EH (cell line): ENCODE results near the gene DIAPH1.
"Not testable (repeated sequence)": the region's sequence is repeated elsewhere in the genome, so short reads cannot be mapped to it uniquely, and the experiment has no call there.

Experiments
- DNase-seq: peaks from one replicate; pipeline ENCODE4 v3.0.0-alpha.2; 2015; ENCODE audit warnings: low read depth

DIAPH1 gene

DNA sequence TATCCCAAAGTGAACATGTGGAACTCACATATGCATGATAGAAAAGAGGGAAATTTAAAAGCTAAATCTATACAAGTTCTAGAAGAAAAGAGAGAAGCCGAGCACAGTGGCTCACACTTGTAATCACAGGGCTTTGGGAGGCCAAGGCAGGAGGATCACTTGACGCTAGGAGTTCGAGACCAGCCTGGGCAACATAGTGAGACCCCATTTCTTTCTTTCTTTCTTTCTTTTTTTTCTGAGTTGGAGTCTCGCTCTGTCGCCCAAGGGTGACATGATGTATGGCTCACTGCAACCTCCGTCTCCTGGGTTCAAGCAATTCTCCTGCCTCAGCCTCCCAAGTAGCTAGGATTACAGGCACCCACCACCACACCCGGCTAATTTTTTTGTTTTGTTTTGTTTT, 8.9 kb downstream of the DIAPH1 start:
- DNase-seq, result not testable (repeated sequence)

DNA sequence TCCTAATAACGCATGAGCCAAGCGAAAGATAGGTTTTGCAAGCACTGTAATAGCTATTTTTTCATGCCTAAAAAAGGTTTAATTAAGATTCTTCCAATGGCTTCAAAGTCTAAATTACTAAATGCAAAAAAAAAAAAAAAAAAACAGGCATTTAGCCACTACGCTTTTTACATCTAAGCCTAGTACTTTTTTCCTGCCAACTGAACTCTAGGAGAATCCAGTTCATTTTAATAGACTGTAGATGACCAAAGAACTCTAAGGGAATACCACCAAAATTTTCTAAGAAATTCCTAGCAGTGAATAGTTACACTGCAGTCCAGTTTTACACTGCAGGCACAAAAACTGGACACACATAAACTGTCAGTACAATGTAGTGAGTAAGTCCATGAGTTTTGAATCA, 9.8 kb downstream of the DIAPH1 start:
- DNase-seq, result no peak

DNA sequence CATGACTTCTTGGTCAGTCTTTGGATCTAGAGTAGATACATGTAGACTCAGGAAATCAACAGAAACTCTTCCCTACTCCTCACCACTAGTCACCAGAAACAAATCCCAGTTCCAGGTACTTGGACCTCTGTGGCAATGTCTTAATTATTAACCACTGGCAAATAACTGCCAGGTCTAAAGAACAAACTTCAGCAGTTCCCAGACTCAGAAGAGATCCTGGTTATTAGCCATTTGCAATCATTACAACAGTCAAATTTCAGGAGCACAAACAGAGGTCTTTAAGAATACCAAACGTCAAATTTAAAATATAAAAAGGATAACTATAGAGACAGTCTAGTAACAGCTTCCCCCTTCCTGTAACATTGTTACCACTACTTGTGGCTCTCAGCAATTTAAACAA, 10.2 kb downstream of the DIAPH1 start:
- no peak for DNase-seq

DNA sequence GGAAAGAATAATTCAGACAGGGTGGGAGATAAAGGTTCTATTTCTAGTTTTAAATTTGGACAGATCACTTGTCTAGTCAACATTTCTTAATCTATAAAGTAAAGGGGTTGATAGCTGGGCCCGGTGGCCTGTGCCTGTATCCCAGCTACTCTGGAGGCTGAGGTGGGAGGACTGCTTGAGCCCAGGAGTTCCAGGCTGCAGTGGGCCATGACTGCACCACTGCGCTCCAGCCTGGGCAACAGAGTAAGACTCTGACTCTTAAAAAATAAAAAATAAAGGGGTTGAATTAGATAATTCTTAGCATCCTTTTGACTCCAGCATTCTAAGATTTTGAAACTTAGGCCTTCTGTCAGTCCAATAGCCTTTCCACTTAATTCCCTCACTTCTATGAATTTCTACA, 10.8 kb downstream of the DIAPH1 start:
- DNase-seq, result no peak

DNA sequence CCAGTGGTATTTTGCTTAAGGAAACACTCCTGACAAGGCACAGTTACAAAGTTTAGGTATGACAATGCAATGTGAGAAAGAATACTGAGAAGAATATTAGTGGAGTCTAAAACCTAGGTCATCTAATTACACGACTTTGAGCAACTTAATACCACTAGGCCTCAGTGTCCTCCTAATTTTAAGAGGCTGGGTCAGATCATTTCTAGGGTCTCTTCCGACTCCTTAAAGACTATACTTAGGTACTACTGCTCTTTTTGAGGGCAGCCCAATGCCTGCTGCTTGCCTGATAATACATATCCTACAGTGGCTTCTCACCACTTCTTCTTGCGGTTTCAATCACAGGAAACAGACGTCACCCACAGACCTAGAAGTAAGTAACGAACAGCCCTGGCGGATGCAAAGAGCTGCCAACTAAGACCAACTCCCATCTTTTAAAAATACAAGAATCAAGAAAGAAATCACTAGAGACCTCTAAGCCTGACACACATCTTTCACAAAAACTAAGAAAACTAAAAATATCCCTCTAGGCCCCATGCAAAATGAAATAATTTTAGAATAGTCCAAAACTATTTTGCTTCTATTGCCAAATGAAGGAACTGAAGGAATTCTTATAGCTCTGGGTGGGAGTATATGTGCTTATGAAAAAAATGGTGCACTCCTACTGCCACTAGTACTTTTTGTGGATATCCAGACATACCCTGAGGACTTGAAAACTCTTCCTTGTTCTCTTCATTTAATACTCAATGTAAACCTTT, 13.1 kb downstream of the DIAPH1 start:
- DNase-seq, result no peak

DNA sequence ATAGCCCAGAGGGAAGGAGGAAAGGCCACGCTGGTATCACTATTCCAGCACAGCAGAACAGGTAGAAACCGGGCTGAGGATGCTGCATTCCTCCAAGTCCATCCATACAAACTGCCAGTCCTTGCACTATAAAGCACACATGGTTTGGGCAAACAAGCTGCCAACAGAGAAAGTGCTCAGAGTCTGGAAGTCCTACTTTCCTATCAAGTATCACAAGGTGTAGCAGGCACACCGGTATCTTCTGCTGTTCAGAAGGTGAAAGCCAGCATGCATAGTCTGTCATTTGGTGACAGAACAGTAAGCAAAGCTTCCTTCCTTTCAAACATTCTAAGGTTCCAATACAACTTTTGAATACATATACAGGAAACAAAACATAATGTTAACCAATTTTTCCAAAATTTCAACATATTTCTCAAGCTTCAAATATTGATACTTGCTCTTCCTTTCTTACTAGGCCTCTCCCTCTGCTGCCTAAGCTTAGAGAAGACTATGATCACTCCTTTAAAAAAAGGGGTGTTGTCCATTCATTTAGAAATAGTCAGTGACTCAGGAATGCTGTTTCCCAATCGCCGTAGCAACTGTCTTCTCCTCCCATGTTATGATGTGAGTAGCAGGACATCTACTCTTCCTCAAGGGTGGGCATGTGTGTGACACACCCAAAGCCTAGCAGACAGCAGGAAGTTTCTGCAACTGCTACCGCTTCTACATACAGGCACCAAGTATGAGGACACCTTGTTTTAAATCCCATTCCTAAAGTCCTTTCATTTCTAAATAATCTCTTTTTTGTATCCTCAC, 14.7 kb downstream of the DIAPH1 start:
- peak; percentile 94 for DNase-seq

DNA sequence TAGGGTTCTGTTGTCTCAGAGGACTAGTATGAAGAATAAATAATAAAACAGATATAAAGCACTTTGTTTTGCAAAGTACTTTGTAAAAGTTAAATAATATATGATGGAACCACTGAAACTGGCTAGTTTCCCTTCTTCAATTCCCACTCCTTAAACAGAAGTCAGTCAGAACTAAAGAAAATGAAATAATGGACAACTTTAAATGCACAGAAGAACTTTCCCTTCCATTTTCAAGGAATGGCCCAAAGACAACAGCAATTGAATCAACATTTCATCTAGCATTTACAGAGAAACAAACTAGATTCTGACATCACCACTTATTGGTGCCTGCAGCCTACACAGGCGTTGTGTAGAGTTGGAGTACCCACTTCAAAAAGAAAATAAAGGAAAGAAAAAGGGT, 16.2 kb downstream of the DIAPH1 start:
- DNase-seq, result no peak

DNA sequence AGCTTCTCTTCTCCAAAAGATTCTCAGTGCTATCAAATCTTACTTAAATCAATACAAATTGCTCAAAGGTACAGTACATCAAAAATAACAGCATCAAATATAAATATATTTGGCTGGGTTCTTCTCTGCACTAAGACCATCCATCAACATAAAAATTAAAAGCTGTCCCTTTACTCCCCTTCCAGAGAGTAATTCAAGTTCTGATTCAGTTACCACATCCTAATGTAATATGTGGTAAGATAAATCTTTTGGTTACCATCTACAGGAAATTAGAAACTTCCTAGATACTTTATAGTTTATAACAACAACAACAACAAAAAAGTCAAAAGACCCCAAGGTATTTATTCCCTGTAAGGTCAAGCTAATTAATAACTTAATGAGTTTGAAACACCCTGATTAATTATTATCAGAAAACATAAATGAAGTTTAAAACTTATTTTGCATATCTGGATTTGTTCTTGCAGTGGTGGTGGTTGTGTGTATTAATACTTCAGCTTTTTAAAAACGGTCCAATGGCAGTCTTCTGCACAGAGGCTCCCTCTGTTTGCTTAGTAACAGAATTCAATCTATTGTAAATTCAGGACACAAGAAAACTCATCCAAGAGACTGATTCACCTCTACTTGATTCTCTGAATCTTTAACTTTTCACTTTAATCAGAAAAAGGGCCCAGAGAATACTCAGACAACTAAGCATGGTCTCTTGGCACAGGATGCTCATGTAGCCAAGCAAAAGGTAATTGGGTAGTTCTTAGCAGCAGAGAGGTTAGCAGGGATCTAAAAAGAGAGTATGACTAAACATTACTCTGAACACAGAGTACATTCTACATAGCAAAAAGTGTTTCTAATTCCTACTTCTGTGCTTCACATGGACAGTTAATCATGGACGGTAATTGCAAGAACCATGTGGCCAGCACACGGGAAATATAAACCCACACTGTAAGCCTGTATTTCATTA, 20.1 kb downstream of the DIAPH1 start:
- peak; percentile 55 for DNase-seq

DNA sequence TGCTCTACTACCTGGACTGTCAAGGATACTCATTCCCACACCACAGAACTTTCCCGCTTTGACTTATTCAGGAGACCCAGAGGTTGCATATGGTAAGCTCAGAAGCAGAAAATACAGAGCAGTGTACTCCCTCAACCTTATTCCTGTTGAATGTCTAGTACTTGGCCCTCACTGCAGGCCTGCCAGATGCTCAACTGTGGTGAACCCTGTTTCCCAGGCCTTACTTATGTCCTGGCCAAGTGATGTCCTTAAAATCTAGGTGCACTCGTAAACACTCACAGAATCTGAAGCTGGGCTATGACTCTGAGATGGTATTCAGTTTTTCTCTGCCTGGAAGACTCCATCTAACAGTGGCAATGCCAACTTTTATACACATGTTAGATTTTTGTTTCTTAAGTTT, 21.0 kb downstream of the DIAPH1 start:
- DNase-seq, result no peak

DNA sequence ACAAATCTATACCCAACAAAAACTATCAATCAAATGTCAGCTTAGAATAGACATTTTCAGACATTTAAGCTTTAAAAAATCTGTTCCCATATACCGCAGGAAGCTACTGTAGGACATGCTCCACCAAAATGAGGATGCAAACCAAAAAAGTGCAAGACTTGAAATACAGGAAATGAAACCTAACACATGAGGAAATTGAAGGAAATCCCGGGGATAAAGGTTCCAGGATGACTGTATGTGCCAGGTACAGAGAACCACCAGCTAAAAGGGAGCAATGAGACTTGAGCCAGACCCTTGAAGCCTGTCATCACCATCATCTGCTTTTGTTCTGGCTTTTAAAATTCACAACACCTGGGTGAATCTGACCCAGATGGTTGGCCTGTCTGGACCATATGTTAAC, 21.4 kb downstream of the DIAPH1 start:
- DNase-seq, result no peak

DNA sequence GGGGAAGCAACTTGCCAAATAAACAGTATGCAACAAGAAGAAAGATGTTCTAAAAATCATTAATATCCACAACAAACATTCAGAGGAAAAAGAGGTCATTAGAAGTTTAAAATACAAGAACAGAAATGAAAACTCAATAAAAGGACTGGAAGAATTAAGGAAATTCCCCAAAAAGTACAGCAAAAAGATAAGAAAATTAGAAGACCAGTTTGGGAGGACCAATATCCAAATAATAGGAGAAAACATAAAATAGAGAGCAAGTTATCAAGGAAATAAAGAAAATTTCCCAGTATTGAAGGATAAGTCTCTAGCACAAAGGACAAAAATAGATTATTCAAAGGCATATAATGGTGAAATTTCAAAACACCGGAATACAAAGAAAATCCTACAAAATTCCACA, 21.9 kb downstream of the DIAPH1 start:
- DNase-seq, result no peak

DNA sequence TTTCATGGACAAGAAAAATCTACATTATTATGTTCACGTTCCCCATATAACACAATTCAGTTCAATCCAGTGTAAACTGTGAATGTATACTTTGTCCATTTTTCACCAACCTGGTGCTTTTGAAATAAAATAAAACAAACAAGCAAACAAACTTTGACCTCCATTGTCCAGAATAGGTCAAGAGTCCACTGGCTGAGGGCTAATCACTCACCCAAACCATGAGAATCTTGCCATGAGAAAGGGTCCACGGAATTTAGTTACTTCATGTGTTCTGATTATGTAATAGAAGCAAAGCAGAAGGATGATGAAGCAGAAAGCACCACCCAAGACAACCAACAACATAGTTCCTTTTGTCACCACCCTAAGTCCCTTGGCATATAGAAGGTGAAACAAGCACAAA, 28.7 kb downstream of the DIAPH1 start:
- DNase-seq, result no peak

DNA sequence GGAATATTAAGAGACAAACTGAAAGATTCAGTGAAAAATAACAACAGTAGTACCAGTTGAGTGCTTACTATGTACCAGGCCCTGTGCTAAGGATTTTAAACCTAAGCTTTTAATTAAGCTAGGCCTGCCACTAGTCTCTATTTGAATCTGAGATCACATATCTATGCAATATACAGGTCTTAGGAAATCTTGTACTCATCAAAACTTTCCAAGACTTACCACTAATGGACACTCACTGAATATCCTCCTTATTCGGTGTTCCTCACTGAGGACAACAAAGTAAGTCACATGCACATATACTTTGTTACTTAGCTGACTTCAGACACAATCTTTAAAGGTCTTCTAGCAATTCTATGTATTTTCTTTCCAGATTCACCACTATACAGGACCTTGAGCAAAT, 32.6 kb downstream of the DIAPH1 start:
- DNase-seq, result no peak

DNA sequence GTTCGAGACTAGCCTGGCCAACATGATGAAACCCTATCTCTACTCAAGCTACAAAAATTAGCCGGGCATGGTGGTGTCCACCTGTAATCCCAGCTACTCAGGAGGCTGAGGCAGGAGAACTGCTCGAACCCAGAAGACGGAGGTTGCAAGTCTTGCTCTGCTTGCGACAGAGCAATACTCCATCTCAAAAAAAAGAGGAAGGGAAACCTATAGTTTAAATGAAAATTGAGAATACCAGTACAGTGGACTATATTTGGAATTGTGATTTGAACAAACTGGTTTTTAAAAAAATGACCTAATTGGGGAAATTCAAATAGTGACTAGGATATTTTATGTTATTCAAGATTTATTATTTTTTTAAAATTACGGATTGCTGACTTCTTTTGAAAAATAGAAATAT, 33.2 kb downstream of the DIAPH1 start:
- DNase-seq, result no peak

DNA sequence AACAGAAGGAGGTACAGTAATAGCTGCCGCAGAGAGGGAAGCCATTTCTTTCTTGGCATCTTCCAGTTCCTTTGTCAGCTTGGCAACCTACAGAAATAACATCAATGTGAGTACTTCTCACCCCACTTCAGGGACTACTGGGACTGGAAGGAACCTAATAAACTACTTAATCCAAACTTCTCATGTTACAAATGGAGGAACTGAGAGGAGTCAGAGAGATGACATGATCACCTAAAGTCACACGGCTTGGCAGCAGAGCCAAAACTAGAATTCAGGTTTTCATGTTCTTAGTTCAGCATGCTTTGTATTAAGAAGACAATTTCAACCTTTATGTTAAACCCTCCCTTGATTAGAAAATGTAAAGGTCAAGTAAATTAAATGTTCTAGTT, 44.7 kb downstream of the DIAPH1 start:
- no peak for DNase-seq

DNA sequence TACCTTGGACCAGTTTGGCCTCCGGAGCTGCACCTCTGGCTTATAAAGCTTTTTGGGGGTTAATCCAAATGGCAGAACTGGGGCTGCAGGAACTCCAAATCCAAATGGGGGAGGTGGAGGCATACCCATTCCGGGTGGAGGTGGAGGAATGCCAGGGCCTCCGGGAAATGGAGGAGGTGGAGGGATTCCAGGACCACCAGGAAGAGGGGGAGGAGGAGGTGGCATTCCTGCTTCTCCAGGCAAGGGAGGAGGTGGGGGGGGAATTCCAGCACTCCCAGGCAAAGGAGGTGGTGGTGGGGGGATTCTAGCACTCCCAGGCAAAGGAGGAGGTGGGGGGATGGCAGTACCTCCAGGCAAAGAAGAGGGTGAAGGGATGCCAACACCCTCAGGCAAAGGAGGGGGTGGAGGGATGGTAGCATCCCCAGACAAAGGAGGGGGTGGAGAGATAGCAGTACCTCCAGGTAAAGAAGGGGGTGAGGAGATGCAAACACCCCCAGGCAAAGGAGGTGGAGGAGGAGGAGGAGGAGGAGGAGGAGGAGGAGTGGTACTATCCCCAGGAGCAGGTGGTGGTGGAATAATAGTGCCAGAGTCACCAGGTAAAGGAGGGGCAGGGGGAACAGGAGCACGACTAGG, 45.2 kb downstream of the DIAPH1 start:
- no peak for DNase-seq

DNA sequence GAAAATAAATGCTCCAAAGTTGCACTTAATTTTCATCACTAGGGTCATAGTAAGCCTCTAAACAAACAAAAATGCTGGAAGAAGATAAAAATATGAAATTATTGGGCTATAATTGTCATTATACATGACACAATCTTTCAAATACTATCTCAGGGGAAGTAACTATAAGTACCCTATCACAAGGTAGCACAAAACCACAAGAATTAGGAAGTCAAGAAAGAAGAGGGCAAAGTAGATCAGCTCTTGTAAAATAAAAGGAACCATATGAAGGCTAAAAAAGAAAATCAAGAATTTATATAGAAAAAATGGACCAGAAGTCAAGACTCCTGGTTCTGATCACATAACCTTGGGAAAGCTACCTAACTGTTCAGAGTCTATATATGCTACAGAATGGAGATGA, 48.1 kb downstream of the DIAPH1 start:
- DNase-seq, result no peak

DNA sequence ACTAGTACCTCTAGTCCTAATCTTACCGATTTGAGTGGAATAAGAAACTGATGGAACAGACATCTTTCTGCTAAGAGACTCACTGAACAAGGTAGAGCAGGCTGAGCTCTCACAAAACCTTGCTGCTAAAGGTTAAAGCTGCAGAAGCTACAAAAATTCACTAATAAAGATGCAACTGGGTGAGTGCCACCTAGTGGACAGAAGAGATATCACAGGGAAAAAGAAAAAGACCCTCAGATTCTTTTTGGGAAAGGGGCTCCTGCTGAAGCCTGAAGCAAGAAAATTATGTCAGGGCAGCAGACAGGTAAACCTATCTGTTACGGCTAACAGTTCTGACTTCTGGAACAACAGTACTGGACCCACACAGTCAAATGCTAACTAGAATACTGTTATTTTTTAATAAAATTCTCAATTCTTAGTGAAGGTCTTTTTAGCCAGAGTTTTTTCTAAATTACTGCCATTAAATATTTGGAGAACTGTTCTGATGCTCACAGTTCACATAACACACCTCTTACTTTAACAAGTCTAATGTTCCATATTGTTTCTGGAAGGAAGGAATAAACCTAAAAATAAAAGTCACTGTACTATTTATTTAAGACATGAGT, 51.2 kb downstream of the DIAPH1 start:
- peak; percentile 24 for DNase-seq

DNA sequence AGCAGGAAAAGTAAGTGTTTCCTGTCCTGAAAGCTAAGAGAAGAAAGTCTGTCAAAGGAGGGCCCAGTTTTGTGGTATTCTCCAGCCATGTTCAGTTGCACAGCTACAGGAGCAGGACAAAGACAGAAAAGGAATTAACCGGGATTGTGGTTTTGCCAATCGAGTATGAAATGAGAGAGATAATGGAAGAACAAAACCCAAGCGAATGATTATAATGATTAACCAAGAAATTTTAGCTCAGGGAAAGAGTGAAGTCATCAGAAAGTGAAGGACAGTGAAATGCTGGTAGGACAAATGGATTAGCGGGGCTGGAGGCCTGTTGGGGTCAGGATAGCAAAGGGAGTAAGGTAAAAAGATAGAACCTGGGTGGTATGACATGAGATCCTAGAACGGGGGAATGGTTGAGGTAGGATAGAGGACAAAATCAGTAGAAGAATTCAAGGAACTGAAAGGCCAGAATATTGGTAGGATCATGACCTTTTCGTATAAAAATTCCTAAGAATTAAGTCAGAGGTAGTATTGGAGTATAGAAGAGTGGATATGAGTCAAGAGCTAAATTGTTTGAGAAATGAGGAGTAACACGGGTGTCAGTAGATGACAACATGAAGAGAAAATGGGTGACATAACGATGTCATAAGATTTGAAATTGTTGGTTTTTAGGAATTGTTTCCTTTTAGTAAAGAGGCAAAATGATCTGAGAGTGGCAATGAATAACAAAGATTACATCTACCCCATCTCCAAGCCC, 52.8 kb downstream of the DIAPH1 start:
- DNase-seq, result peak; percentile 39

DNA sequence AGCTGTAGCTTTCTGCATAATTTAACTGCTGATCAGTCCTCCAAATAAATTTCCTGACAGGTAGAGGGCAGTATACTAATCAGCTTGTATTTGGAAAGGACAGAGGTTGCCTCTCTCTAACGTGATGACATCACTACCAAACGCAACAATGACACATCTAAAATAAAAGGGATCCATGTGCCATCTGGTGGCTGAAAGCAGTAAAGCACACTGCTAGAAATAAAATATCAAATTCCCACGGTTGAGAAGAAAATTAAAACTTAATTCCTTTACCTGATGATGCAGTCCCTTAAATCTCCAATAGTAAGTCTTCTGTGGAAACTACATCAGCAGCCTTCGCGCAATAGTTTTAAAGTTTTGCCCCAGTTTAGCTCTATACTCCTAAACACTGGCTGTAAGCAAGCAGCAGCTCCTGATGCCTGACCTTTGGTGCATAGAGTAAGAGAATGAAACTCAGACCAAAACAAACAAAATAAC, 54.5 kb downstream of the DIAPH1 start:
- DNase-seq, result peak; percentile 93
